AG04450 (cell line): ENCODE data around the gene NUDT8. TPM values are rescaled to one million over a fixed set of nuclear protein-coding genes. Genes with fewer than 3 reads are reported as not detected.

Source experiments
- CTCF ChIA-PET: fragments of 300-600, 350-600 bp; formaldehyde crosslinking; extraction: SDS; loops from one replicate; lab custom pipeline; 2022; ENCODE audit warnings: antibody characterized with exemption, inconsistent platforms; lab: Charles Lee
- POLR2A ChIA-PET: fragments of 350-600 bp; formaldehyde crosslinking; extraction: SDS; loops from one replicate; lab custom pipeline; 2021; ENCODE audit warnings: antibody characterized with exemption, inconsistent platforms; lab: Yijun Ruan, JAX
- DNase-seq: peaks from one replicate; pipeline ENCODE4 v3.0.0-alpha.2; 2011; ENCODE audit warnings: low read depth, low spot score
- H3K27ac ChIP-seq: one replicate; pipeline ENCODE4 v1.5.1; 2012; ENCODE audit warnings: low read depth, low read length, control low read depth
- H3K27me3 ChIP-seq: one replicate; pipeline ENCODE4 v1.6.0; 2012; ENCODE audit warnings: low read length; ENCODE audit not compliant: control insufficient read depth, insufficient read depth
- H3K4me3 ChIP-seq: 2 replicates; pipeline ENCODE4 v1.5.1; 2011; ENCODE audit warnings: mild to moderate bottlenecking, low read depth, low read length, control low read depth
- H3K9me3 ChIP-seq: 2 replicates; pipeline ENCODE4 v1.5.1; 2012; ENCODE audit warnings: low read length; ENCODE audit not compliant: control insufficient read depth, insufficient read depth
- CTCF ChIP-seq: IDR thresholded peaks from 2 replicates; pipeline ENCODE4 v1.5.1; 2011; ENCODE audit warnings: low read depth, low read length, control low read depth, inconsistent platforms
- polyA minus RNA-seq: library from RNA; depleted of rRNA, polyadenylated mRNA; stranded (reverse); fragments of >200 nt; gene quantifications from 2 replicates; pipeline ENCODE4 v1.2.3, GENCODE V29; 2011; rRNA and poly(A)+ RNA removed
- polyA plus RNA-seq: library from polyadenylated mRNA; depleted of rRNA; stranded (reverse); fragments of >200 nt; gene quantifications from 2 replicates; pipeline ENCODE4 v1.2.3, GENCODE V29; 2011; rRNA removed

NUDT8 gene, protein sequence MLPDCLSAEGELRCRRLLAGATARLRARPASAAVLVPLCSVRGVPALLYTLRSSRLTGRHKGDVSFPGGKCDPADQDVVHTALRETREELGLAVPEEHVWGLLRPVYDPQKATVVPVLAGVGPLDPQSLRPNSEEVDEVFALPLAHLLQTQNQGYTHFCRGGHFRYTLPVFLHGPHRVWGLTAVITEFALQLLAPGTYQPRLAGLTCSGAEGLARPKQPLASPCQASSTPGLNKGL
- polyA plus RNA-seq (0.40 and 0.84 TPM in 2 replicates), polyA minus RNA-seq (0.56 and 0.69 TPM in 2 replicates)

GRCh38 chr11:67629386-67630227 lies at the start of gene NUDT8:
Gene NUDT8 (minus strand): TSS chr11:67629937. CDS start chr11:67629911, 26 bp downstream.
- DNase-seq = no peak
- H3K27me3 ChIP-seq = peaks cover 5% of the 10 kb centered on the region
- no peaks in the 10 kb centered on the region; the same call in 1 of the 2 replicates for H3K9me3 ChIP-seq
- peak; percentile 80 for TF ChIP-seq CTCF
- ChIA-PET POLR2A (interaction anchor here (0.7 to 1.6 kb wide), 3 partner anchors 15 to 49 kb away, joined by 5 to 6 read pairs (median 5); partner anchors contain the start of gene GSTP1), CTCF (interaction anchor here (0.5 to 4.3 kb wide), 15 partner anchors 9 to 1101 kb away, joined by 3 to 44 read pairs (median 4); partner anchors contain the start of gene GSTP1)
- peak within 1 kb of the TSS; percentile 39 for H3K27ac ChIP-seq
- peak within 1 kb of the TSS; percentile 79 for H3K4me3 ChIP-seq

DNA sequence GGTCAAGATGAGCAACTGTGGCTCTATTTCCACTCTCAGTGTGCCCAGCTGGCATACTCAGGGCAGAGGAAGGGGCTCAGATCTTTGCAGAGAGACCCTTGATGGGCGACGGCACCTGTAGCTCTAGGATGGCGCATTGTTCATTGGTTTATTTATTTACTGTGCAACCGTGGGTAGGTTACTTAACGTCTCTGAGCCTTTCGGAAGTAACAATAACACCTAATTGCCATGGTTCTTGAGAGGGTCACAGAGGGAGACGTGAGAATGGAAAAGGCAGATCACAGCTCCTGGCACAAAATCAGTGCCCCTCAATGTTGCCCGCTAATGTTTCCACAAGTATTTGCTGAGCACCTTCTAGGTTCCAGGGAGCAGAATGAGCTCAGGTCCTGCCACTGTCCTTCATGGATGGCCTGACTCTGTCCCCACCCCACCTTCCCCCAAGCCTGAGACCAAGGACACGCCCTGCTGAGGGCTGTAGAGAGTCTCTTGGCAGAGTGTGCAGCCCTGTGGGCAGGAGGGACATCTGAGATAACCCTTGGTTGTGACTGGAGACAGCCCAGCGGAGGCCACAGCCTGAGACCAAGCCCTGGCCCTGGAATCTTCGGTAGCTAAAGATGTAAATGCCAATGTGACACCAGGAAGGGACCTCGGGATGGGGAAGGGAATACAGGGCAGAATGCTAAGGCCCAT lies 45.5 kb upstream of the NUDT8 start:
- POLR2A ChIA-PET = no interaction called here
- CTCF ChIA-PET = interaction anchor here (1.1 to 1.2 kb wide), 2 partner anchors 16 to 45 kb away, joined by 3 read pairs; partner anchors contain the start of gene NUDT8
- DNase-seq = no peak

DNA sequence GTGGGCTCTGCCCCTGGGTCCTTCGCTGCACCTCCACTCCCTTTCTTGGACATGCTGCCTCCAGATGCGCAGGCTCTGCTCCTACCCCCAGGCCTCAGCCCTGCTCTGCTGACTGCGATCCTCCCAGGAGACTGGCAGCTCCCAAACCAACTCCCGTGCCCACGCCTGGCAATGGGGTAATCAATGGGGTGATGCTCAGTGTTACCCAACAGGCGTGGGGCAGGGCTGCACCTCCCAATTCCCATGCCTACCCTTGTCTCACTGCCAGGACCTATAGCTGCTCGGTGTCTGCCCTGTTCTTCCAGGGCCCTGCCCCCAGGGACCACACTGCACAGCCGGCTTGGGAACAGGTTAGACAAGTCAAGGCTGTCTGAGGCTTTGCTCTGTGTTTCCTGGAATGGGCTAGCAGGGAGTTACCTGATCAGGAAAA lies 44.7 kb upstream of the NUDT8 start, which contains the start of gene ALDH3B2:
ALDH3B2 (minus strand) TSS at position 182 of the 430 bp plus-strand sequence. CDS start 7,688 bp downstream, outside the sequence.
- CTCF ChIA-PET = no interaction called here
- no peak for DNase-seq
- POLR2A ChIA-PET = no interaction called here

More for the DNA sequence above, 45.5 kb upstream of the NUDT8 start:
- Histone ChIP-seq H3K9me3 (no peaks in the 10 kb centered on the region; the same call in none of the 2 replicates), H3K27ac (no peak overlapping the region), H3K27me3 (peaks cover 13% of the 10 kb centered on the region), H3K4me3 (no peak overlapping the region)
- no peak for TF ChIP-seq CTCF

DNA sequence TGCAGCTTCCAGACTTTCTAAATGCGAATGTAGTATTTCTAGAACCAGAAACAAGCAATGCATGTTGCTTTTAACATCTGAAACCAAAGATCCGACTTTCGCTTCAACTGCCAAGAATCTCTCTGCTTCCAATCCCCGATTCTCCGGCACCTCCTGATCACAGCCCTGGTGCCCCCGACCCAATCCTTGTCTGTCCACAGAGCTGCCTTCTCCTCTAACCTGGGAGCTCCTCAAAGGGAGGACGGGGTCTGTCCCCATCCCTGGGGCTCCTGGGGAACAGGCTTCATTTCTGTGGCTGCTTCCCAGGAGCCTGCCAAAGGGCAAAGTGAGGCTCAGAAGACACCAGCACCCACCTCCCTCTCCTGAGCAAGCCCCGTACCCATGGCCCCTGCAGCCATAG lies 44.2 kb upstream of the NUDT8 start:
- no peak for TF ChIP-seq CTCF
- ChIA-PET POLR2A (no interaction called here), CTCF (no interaction called here)
- H3K27ac ChIP-seq = no peak overlapping the region
- no peak overlapping the region for H3K4me3 ChIP-seq
- H3K9me3 ChIP-seq = no peaks in the 10 kb centered on the region; the same call in none of the 2 replicates
- DNase-seq = no peak
- H3K27me3 ChIP-seq = peaks cover 13% of the 10 kb centered on the region

More for the DNA sequence above, 44.7 kb upstream of the NUDT8 start, which contains the start of gene ALDH3B2:
- peaks cover 13% of the 10 kb centered on the region for H3K27me3 ChIP-seq
- H3K27ac ChIP-seq = no peak within 1 kb of the TSS
- TF ChIP-seq CTCF = no peak
- no peak within 1 kb of the TSS for H3K4me3 ChIP-seq
- no peaks in the 10 kb centered on the region; the same call in none of the 2 replicates for H3K9me3 ChIP-seq
